Stomach (tissue), 9 donors: ENCODE results near the gene MTMR6. TPM values are rescaled to one million over a fixed set of nuclear protein-coding genes. Genes with fewer than 3 reads are reported as not detected.

ENCODE experiments used
- DNase-seq, 2 donors: peaks; one replicate each; pipeline versions ENCODE4 v3.0.0 to v3.0.0-alpha.2; 2013 to 2019
- H3K27ac ChIP-seq, 5 donors: fragments of 200-600 bp in 4 of 5; sonication (generic) in 4 of 5; one replicate each; pipeline ENCODE4 v1.5.1; 2013 to 2019; ENCODE audit warnings: mild to moderate bottlenecking in 1 of 5, moderate library complexity in 1 of 5
- H3K27me3 ChIP-seq, 3 donors: fragments of 200-600 bp; sonication (generic); one replicate each; pipeline ENCODE4 v1.5.1; 2017 to 2019; ENCODE audit warnings: mixed run types in 1 of 3
- H3K36me3 ChIP-seq, 4 donors: fragments of 200-600 bp; sonication (generic); 1 replicate in 3 of 4; 2 replicates in 1 of 4; pipeline ENCODE4 v1.5.1; 2016 to 2019
- H3K4me1 ChIP-seq, 4 donors: fragments of 200-600 bp; sonication (generic); one replicate each; pipeline ENCODE4 v1.5.1; 2016 to 2019
- H3K4me3 ChIP-seq, 4 donors: fragments of 200-600 bp; sonication (generic) in 3 of 4; one replicate each; pipeline ENCODE4 v1.5.1; 2016 to 2019; ENCODE audit warnings: mild to moderate bottlenecking in 1 of 4
- H3K9me3 ChIP-seq, 4 donors: fragments of 200-600 bp; sonication (generic); one replicate each; pipeline ENCODE4 v1.5.1; 2016 to 2019
- EP300 ChIP-seq: sonication (generic); formaldehyde crosslinking; IDR thresholded peaks from one replicate; pipeline ENCODE4 v1.6.1; 2017; ENCODE audit warnings: antibody characterized with exemption
- POLR2A ChIP-seq, 4 donors: fragments of 450-650 bp; IDR thresholded peaks; one replicate each; pipeline ENCODE4 v1.6.1; 2016; ENCODE audit warnings: antibody characterized with exemption in 4 of 4, control low read depth in 2 of 4, mild to moderate bottlenecking in 1 of 4, moderate library complexity in 1 of 4
- POLR2AphosphoS5 ChIP-seq, 3 donors: sonication (generic); formaldehyde crosslinking; IDR thresholded peaks; one replicate each; pipeline ENCODE4 v1.6.1; 2016; ENCODE audit warnings: antibody characterized with exemption in 3 of 3
- WGBS, 5 donors: extraction: QIAGEN DNeasy Blood & Tissue Kit in 3 of 5; methylation state at CpG; one replicate each; pipeline versions ENCODE4 v1.1.5 to v1.1.7; 2013 to 2018; 5-methylcytosine and 5-hydroxymethylcytosine counted together
- intact Hi-C: fragments of 100-400 bp; cut with DNase I; formaldehyde crosslinking; loops from one replicate; pipeline ENCODE4 v1.15.1; 2023; ENCODE audit warnings: low total_unique reads
- polyA plus RNA-seq, 3 donors: library from polyadenylated mRNA; stranded (reverse); fragments of 200-250 nt; gene quantifications; one replicate each; pipeline ENCODE4 v1.2.3, GENCODE V29; 2013
- total RNA-seq, 5 donors: library from RNA; depleted of rRNA; stranded (reverse); fragments of >200 nt; gene quantifications; one replicate each; pipeline versions ENCODE4 v1.1.0 to v1.2.3, GENCODE V29; 2014 to 2016
- TF ChIP-seq, protein P1 (sequence below), 7 experiments: fragments of 450-650 bp in 4 of 7; fragments of 200-600 bp in 3 of 7; sonication (generic) in 3 of 7; IDR thresholded peaks; one replicate each; pipeline ENCODE4 v1.5.1; 2016 to 2019; ENCODE audit warnings: antibody characterized with exemption in 7 of 7, control low read depth in 2 of 7, mild to moderate bottlenecking in 1 of 7
- donor health status: healthy with polysubstance abuse.
- donor health status: Bipolar disorder and iron deficiency.
- donor health status: healthy.

The MTMR6 gene
- total and polyA plus RNA-seq, 8 donors: 2.3 to 25.0 (median 10.2) TPM

DNA sequence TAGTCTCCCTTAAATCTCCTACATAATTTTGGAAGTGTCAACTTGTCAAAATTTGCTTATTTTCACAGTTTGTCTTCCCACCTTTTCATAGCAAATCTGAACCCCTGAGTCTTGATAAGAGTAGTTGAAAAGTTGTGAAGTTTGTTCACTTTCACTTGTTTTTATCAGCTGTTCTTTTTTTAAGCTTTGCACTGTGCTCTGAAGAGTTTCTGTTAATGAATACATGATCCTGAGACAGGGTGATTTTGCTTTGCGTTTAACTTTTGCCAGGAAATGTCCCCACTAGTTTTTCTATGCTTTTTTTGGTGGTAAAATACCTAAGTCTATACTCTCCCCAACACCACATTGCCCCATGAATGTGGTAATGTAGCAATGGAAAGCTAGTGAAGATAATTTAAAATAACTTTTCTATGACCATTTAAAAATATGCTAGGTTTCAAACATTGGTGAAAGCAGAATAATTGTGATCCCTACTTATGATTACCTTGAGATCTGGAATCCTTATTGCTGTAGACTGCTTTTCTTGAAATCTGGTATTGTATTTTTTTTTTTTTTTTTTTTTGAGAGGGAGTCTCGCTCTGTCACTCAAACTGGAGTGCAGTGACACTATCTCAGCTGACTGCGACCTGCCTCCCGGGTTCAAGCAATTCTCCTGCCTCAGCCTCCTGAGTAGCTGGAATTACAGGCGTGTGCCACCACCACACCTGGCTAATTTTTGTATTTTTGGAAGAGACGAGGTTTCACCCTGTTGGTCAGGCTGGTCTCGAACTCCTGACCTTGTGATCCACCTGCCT lies 19.6 kb upstream of the MTMR6 start:
- TF ChIP-seq POLR2A (IDR thresholded peaks at IDR 0.05) (no peak), EP300 (no peak), POLR2AphosphoS5 (IDR thresholded peaks at IDR 0.05) (no peak)
- TF ChIP-seq, protein P1, sequence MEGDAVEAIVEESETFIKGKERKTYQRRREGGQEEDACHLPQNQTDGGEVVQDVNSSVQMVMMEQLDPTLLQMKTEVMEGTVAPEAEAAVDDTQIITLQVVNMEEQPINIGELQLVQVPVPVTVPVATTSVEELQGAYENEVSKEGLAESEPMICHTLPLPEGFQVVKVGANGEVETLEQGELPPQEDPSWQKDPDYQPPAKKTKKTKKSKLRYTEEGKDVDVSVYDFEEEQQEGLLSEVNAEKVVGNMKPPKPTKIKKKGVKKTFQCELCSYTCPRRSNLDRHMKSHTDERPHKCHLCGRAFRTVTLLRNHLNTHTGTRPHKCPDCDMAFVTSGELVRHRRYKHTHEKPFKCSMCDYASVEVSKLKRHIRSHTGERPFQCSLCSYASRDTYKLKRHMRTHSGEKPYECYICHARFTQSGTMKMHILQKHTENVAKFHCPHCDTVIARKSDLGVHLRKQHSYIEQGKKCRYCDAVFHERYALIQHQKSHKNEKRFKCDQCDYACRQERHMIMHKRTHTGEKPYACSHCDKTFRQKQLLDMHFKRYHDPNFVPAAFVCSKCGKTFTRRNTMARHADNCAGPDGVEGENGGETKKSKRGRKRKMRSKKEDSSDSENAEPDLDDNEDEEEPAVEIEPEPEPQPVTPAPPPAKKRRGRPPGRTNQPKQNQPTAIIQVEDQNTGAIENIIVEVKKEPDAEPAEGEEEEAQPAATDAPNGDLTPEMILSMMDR (IDR thresholded peaks at IDR 0.05): no peak
- DNase-seq: no peak
- no peaks in the 10 kb centered on the region for H3K9me3 ChIP-seq
- H3K27me3 ChIP-seq: no peaks in the 10 kb centered on the region
- H3K27ac ChIP-seq: peak overlapping the region in 1 of 5 donors; percentile 16
- peaks cover 8 to 50% (median 41%) of the 10 kb centered on the region in 4 donors for H3K36me3 ChIP-seq
- no peak overlapping the region for H3K4me3 ChIP-seq
- intact Hi-C loops: no loop called here
- H3K4me1 ChIP-seq: peaks cover 6 to 42% (median 27%) of the 10 kb centered on the region in 4 donors
- WGBS, 5 donors: 80 to 91% (median 85%) methylated on average over 7 of the region's 7 CpGs

DNA sequence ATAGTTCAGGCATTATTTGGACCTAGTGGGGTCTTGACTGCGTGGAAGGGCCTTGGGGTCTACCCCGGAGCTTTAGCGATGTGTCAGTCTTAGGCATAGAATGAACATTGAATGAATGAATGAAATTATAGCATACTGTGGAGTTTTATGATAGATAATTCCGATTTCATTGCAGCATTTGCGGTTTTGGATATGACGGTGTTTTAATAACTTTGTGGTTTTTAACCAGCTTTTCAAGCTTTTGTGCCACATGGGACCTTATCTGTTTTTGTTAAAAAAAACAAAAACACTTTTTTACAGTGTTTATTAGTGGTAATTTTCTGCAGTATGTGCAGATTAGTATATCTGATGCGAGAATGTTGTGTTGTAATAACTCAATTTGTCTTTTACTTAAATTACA lies 14.8 kb upstream of the MTMR6 start:
- H3K4me3 ChIP-seq: peak overlapping the region; percentile 74 to 96 (median 86)
- peak overlapping the region; percentile 93 to 97 (median 94) for H3K27ac ChIP-seq
- 1 to 3% (median 2%) methylated on average over 7 of the region's 7 CpGs for WGBS, 5 donors
- intact Hi-C loops: no loop called here
- H3K36me3 ChIP-seq: peaks cover 0 to 7% (median 0%) of the 10 kb centered on the region in 4 donors
- no peaks in the 10 kb centered on the region for H3K9me3 ChIP-seq
- peaks cover 11 to 39% (median 30%) of the 10 kb centered on the region in 4 donors for H3K4me1 ChIP-seq
- no peak for DNase-seq
- TF ChIP-seq, protein P1 (IDR thresholded peaks at IDR 0.05): no peak
- no peak for TF ChIP-seq EP300
- TF ChIP-seq POLR2A (IDR thresholded peaks at IDR 0.05): no peak
- TF ChIP-seq POLR2AphosphoS5 (IDR thresholded peaks at IDR 0.05): no peak
- H3K27me3 ChIP-seq: peaks cover 0 to 4% (median 0%) of the 10 kb centered on the region in 3 donors

DNA sequence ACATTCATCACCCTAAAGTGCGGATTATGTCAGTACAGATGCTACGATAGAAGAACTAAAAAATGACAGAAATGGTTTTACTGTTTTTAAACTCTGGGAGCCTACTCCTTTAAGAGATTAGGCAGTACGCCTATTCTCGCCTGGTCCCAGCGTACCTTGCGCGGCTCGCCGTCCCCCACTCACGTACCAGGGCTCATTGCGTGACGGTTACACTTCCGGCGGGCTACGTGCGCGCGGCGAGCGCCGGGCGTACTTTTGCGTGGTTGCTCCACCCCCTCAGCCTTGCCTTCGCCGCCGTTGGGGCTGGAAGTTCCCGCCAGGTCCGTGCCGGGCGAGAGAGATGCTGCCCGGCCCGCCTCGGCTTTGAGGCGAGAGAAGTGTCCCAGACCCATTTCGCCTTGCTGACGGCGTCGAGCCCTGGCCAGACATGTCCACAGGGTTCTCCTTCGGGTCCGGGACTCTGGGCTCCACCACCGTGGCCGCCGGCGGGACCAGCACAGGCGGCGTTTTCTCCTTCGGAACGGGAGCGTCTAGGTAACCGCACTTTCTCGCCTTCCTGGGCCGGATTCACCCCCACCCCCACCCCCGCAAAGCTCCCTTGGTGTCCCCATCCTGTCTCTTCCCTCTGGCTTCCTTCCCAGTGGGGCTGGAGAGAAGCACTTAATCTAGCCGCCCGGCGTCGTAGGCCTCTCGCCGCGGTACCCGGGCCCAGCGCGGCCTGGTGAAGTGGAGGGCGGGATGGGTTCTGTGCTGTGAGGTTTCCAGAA lies 14.2 kb upstream of the MTMR6 start, which contains the start of gene NUP58:
NUP58 (plus strand) TSS at position 279 of the 767 bp plus-strand sequence; CDS start at position 428, 149 bp downstream.
- Histone ChIP-seq H3K27ac (peak within 1 kb of the TSS; percentile 93 to 97 (median 94)), H3K4me3 (peak within 1 kb of the TSS; percentile 74 to 96 (median 86)), H3K36me3 (peaks cover 0 to 7% (median 0%) of the 10 kb centered on the region in 4 donors), H3K4me1 (peaks cover 11 to 34% (median 27%) of the 10 kb centered on the region in 4 donors), H3K9me3 (no peaks in the 10 kb centered on the region), H3K27me3 (peaks cover 0 to 9% (median 0%) of the 10 kb centered on the region in 3 donors)
- intact Hi-C loops: no loop called here
- TF ChIP-seq POLR2AphosphoS5 (IDR thresholded peaks at IDR 0.05) (peak; percentile 95 to 99 (median 98)), POLR2A (IDR thresholded peaks at IDR 0.05) (peak in 2 of 4 donors; percentile 24 to 49)
- TF ChIP-seq, protein P1 (IDR thresholded peaks at IDR 0.05): no peak
- DNase-seq: peak; percentile 96 to 99
- 0 to 1% (median 0%) methylated on average over 59 to 64 of the region's 64 CpGs for WGBS, 5 donors

DNA sequence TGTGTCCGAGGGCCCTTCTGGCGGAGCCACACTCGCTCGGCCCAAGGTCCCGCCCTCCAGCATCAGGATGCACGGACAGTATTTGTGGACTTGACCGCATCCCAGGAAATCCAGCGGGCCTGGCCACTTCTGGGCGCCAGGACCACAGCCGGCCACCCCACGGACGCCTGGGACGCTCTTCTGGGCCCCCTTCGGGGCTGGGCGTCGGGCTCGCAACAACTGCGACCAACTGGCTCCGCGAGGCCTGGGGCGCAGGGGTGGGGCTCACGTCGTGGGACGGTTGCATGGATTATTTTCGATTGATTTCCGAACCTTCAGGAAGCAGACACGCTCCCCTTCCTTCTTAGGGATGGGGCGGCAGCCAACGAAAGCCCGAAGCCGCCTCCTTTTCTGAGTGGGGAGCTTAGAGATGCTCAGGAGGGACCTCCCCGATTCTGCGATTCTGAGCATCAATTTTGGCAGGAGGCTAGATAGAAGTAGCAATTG lies 13.6 kb upstream of the MTMR6 start:
- 18 to 27% (median 21%) methylated on average over 29 to 33 of the region's 33 CpGs for WGBS, 5 donors
- TF ChIP-seq, protein P1 (IDR thresholded peaks at IDR 0.05): no peak
- TF ChIP-seq EP300 (no peak), POLR2A (IDR thresholded peaks at IDR 0.05) (no peak), POLR2AphosphoS5 (IDR thresholded peaks at IDR 0.05) (no peak)
- DNase-seq: peak in 1 of 2 donors; percentile 73
- intact Hi-C loops: no loop called here
- Histone ChIP-seq H3K27me3 (peaks cover 0 to 16% (median 0%) of the 10 kb centered on the region in 3 donors), H3K36me3 (peaks cover 0 to 5% (median 0%) of the 10 kb centered on the region in 4 donors), H3K4me3 (peak overlapping the region; percentile 74 to 96 (median 86)), H3K27ac (peak overlapping the region; percentile 70 to 97 (median 94)), H3K9me3 (no peaks in the 10 kb centered on the region), H3K4me1 (peaks cover 11 to 30% (median 24%) of the 10 kb centered on the region in 4 donors)
